H1 (cell line): ENCODE results near the gene MAP7. TPM values are rescaled to one million over a fixed set of nuclear protein-coding genes. Genes with fewer than 3 reads are reported as not detected.

Experiments
- CTCF ChIA-PET: fragments of 300-600 bp; sonication (Branson Sonifier 250); formaldehyde crosslinking; loops from one replicate; lab custom pipeline; 2021; ENCODE audit not compliant: partially characterized antibody; lab: Charles Lee
- POLR2A ChIA-PET: fragments of 300-600 bp; sonication (Branson Sonifier 250); formaldehyde crosslinking; loops from one replicate; lab custom pipeline; 2021; ENCODE audit warnings: inconsistent platforms; ENCODE audit not compliant: partially characterized antibody; lab: Charles Lee
- DNase-seq, 2 experiments: peaks; one replicate each; pipeline versions ENCODE4 v3.0.0 to v3.0.0-alpha.2; 2010 to 2022; ENCODE audit warnings: low spot score in 2 of 2, low read depth in 1 of 2, mixed read lengths in 1 of 2
- FAIRE-seq: peaks from 2 replicates; lab custom pipeline; 2011; peaks lifted over from hg19 to GRCh38; lab: Jason Lieb, UNC
- H2AFZ ChIP-seq: 2 replicates; pipeline ENCODE4 v1.8.1; 2012; ENCODE audit warnings: low read length, inconsistent platforms
- H2AK5ac ChIP-seq: 2 replicates; pipeline ENCODE4 v1.6.1; 2013; ENCODE audit warnings: low read depth, low read length
- H2BK120ac ChIP-seq: replicated peaks from 2 replicates; pipeline ENCODE3; 2013; ENCODE audit warnings: low read depth, low read length, inconsistent platforms
- H2BK12ac ChIP-seq: 2 replicates; pipeline ENCODE4 v1.6.1; 2013; ENCODE audit warnings: low read depth, low read length
- H2BK15ac ChIP-seq: 2 replicates; pipeline ENCODE4 v1.6.1; 2013; ENCODE audit warnings: low read length
- H2BK20ac ChIP-seq: 2 replicates; pipeline ENCODE4 v1.6.1; 2013; ENCODE audit warnings: low read length
- H2BK5ac ChIP-seq: 2 replicates; pipeline ENCODE4 v1.6.1; 2013; ENCODE audit warnings: low read depth, low read length
- H3K14ac ChIP-seq: 2 replicates; pipeline ENCODE4 v1.6.1; 2013; ENCODE audit warnings: inconsistent platforms; ENCODE audit not compliant: insufficient read length
- H3K18ac ChIP-seq: 2 replicates; pipeline ENCODE4 v1.6.1; 2013; ENCODE audit warnings: low read length; ENCODE audit errors: extremely low read depth
- H3K23ac ChIP-seq: 2 replicates; pipeline ENCODE4 v1.6.1; 2013; ENCODE audit warnings: inconsistent platforms; ENCODE audit not compliant: insufficient read length
- H3K23me2 ChIP-seq: 2 replicates; pipeline ENCODE4 v1.6.1; 2013; ENCODE audit warnings: low read depth, low read length
- H3K27ac ChIP-seq: 2 replicates; pipeline ENCODE4 v1.6.1; 2011; ENCODE audit warnings: low read depth, low read length, inconsistent platforms
- H3K27me3 ChIP-seq, 4 experiments: replicated peaks in 1 of 4; 1 replicate in 1 of 4; 2 replicates in 3 of 4; pipeline versions ENCODE4 v1.6.1 to v1.8.1; 2011 to 2013; ENCODE audit warnings: low read length in 3 of 4, mild to moderate bottlenecking in 3 of 4, inconsistent platforms in 2 of 4, mixed read lengths in 2 of 4, moderate library complexity in 1 of 4; ENCODE audit not compliant: control insufficient read depth in 3 of 4, insufficient read depth in 3 of 4; ENCODE audit errors: extremely low read depth in 1 of 4
- H3K36me3 ChIP-seq, 4 experiments: 2 replicates each; pipeline versions ENCODE4 v1.6.1 to v1.8.1; 2011 to 2013; ENCODE audit warnings: mild to moderate bottlenecking in 4 of 4, low read length in 3 of 4, moderate library complexity in 2 of 4, control low read depth in 1 of 4, inconsistent platforms in 1 of 4; ENCODE audit not compliant: insufficient read depth in 4 of 4, control insufficient read depth in 2 of 4
- H3K4ac ChIP-seq: replicated peaks from 2 replicates; pipeline ENCODE3; 2013; ENCODE audit warnings: low read length, low read depth, mixed read lengths, inconsistent platforms; ENCODE audit not compliant: insufficient read length
- H3K4me1 ChIP-seq, 4 experiments: replicated peaks in 1 of 4; 1 replicate in 1 of 4; 2 replicates in 3 of 4; pipeline versions ENCODE4 v1.6.1 to v1.8.1; 2011 to 2013; ENCODE audit warnings: low read length in 3 of 4, inconsistent platforms in 2 of 4, mixed read lengths in 1 of 4; ENCODE audit not compliant: insufficient read depth in 4 of 4, control insufficient read depth in 3 of 4
- H3K4me2 ChIP-seq, 2 experiments: 2 replicates each; pipeline versions ENCODE4 v1.6.1 to v1.8.1; 2011 to 2013; ENCODE audit warnings: low read depth in 2 of 2, low read length in 2 of 2, control low read depth in 1 of 2, inconsistent platforms in 1 of 2, mild to moderate bottlenecking in 1 of 2; ENCODE audit not compliant: insufficient read depth in 1 of 2
- H3K4me3 ChIP-seq, 4 experiments: fragments of 200-600, 300-600 bp in 1 of 4; sonication (generic), shearing (Covaris generic), sonication (Bioruptor Twin) in 1 of 4; 2 replicates each; pipeline versions ENCODE4 v1.5.1 to v1.8.1; 2011 to 2016; ENCODE audit warnings: low read length in 4 of 4, low read depth in 3 of 4, control low read depth in 2 of 4, inconsistent platforms in 2 of 4, mild to moderate bottlenecking in 2 of 4, mixed read lengths in 1 of 4, moderate library complexity in 1 of 4; ENCODE audit not compliant: insufficient read depth in 2 of 4; ENCODE audit errors: extremely low read depth in 1 of 4
- H3K56ac ChIP-seq: replicated peaks from 2 replicates; pipeline ENCODE3; 2013; ENCODE audit warnings: low read depth, mild to moderate bottlenecking, mixed read lengths, low read length, inconsistent platforms; ENCODE audit not compliant: insufficient read length
- H3K79me1 ChIP-seq: 2 replicates; pipeline ENCODE4 v1.6.1; 2013; ENCODE audit warnings: low read depth, low read length, control low read depth
- H3K79me2 ChIP-seq, 2 experiments: 2 replicates each; pipeline versions ENCODE4 v1.6.1 to v1.8.1; 2012 to 2013; ENCODE audit warnings: low read length in 2 of 2, mild to moderate bottlenecking in 2 of 2, inconsistent platforms in 1 of 2; ENCODE audit not compliant: insufficient read depth in 2 of 2, control insufficient read depth in 1 of 2
- H3K9ac ChIP-seq, 4 experiments: replicated peaks in 1 of 4; 1 replicate in 1 of 4; 2 replicates in 3 of 4; pipeline versions ENCODE4 v1.6.1 to v1.8.1; 2011 to 2013; ENCODE audit warnings: low read depth in 3 of 4, low read length in 3 of 4, control low read depth in 2 of 4, mild to moderate bottlenecking in 2 of 4, moderate library complexity in 2 of 4, inconsistent platforms in 1 of 4; ENCODE audit errors: extremely low read depth in 1 of 4
- H3K9me3 ChIP-seq, 2 experiments: 2 replicates each; pipeline versions ENCODE4 v1.6.1 to v1.8.1; 2012 to 2013; ENCODE audit warnings: mild to moderate bottlenecking in 2 of 2, moderate library complexity in 2 of 2, control low read depth in 1 of 2, inconsistent platforms in 1 of 2, low read depth in 1 of 2, low read length in 1 of 2, mixed read lengths in 1 of 2; ENCODE audit not compliant: insufficient read depth in 2 of 2
- H4K20me1 ChIP-seq, 2 experiments: replicated peaks in 1 of 2; 2 replicates each; pipeline versions ENCODE3 to v1.8.1; 2011 to 2013; ENCODE audit warnings: inconsistent platforms in 2 of 2, low read length in 2 of 2, mild to moderate bottlenecking in 1 of 2; ENCODE audit not compliant: insufficient read depth in 2 of 2, control insufficient read depth in 1 of 2
- H4K5ac ChIP-seq: 2 replicates; pipeline ENCODE4 v1.6.1; 2013; ENCODE audit warnings: low read length, low read depth, mixed read lengths, inconsistent platforms; ENCODE audit not compliant: insufficient read length
- H4K8ac ChIP-seq: 2 replicates; pipeline ENCODE4 v1.8.0; 2013; ENCODE audit warnings: mild to moderate bottlenecking, moderate library complexity, low read length, inconsistent platforms; ENCODE audit not compliant: insufficient read depth; ENCODE audit errors: extremely low read depth
- H4K91ac ChIP-seq: replicated peaks from 2 replicates; pipeline ENCODE3; 2013; ENCODE audit warnings: low read length, mixed read lengths, inconsistent platforms; ENCODE audit not compliant: insufficient read length
- ATF2 ChIP-seq: IDR thresholded peaks from 2 replicates; pipeline ENCODE4 v1.6.1; 2012; ENCODE audit warnings: low read length, inconsistent platforms
- BRCA1 ChIP-seq: IDR thresholded peaks from 2 replicates; pipeline ENCODE4 v1.6.1; 2012; ENCODE audit warnings: low read depth, low read length, improper control_type of control experiment
- CBX5 ChIP-seq: fragments of 300-800, 300-1000 bp; sonication (generic); IDR thresholded peaks from 2 replicates; pipeline ENCODE4 v1.7.1; 2016; ENCODE audit warnings: antibody characterized with exemption, low read length, low read depth
- CHD2 ChIP-seq: IDR thresholded peaks from 2 replicates; pipeline ENCODE4 v1.6.1; 2012; ENCODE audit warnings: low read length, improper control_type of control experiment
- E2F6 ChIP-seq: IDR thresholded peaks from 2 replicates; pipeline ENCODE4 v1.6.1; 2012; ENCODE audit warnings: inconsistent platforms
- JUND ChIP-seq: IDR thresholded peaks from 2 replicates; pipeline ENCODE4 v1.6.1; 2011; ENCODE audit warnings: mild to moderate bottlenecking, improper control_type of control experiment, low read length
- KDM1A ChIP-seq: fragments of 200-600, 300-600 bp; sonication (generic); IDR thresholded peaks from 2 replicates; pipeline ENCODE4 v1.7.1; 2016; ENCODE audit warnings: mild to moderate bottlenecking, low read length, borderline replicate concordance
- RAD21 ChIP-seq, 2 experiments: IDR thresholded peaks in 1 of 2; conservative IDR thresholded peaks in 1 of 2; 2 replicates each; pipeline ENCODE4 v1.6.1; 2011; ENCODE audit warnings: low read depth in 2 of 2, low read length in 2 of 2, improper control_type of control experiment in 1 of 2, inconsistent platforms in 1 of 2, mild to moderate bottlenecking in 1 of 2, moderate library complexity in 1 of 2
- RFX5 ChIP-seq: IDR thresholded peaks from 2 replicates; pipeline ENCODE4 v1.6.1; 2011; ENCODE audit warnings: low read depth, low read length, improper control_type of control experiment, borderline replicate concordance
- RXRA ChIP-seq: IDR thresholded peaks from 2 replicates; pipeline ENCODE4 v1.6.1; 2011; ENCODE audit warnings: low read depth, mild to moderate bottlenecking, low read length, moderate library complexity; ENCODE audit not compliant: insufficient read depth
- TEAD4 ChIP-seq: IDR thresholded peaks from 2 replicates; pipeline ENCODE4 v1.6.1; 2012; ENCODE audit warnings: low read depth, low read length, inconsistent platforms, mixed read lengths
- WGBS, 2 experiments: shearing (Covaris generic) in 1 of 2; methylation state at CpG; one replicate each; pipeline versions ENCODE4 v1.1.6 to v1.1.7; 2013 to 2015; ENCODE audit warnings: low lambda C conversion rate in 2 of 2, mixed read lengths in 2 of 2, inconsistent platforms in 1 of 2, low coverage in 1 of 2, missing lambda C conversion rate in 1 of 2; ENCODE audit not compliant: insufficient replicate concordance in 2 of 2, insufficient coverage in 1 of 2, insufficient read length in 1 of 2; ENCODE audit errors: extremely low coverage in 1 of 2, missing lambda C conversion rate in 1 of 2; 5-methylcytosine and 5-hydroxymethylcytosine counted together
- polyA plus RNA-seq, 7 experiments: library from polyadenylated mRNA; depleted of rRNA in 3 of 7; stranded (reverse) in 5 of 7; unstranded in 2 of 7; fragments of >200 nt in 5 of 7; fragments of 200-250 nt in 2 of 7; gene quantifications; 1 replicate in 5 of 7; 2 replicates in 1 of 7; 4 replicates in 1 of 7; pipeline versions ENCODE4 v1.2.1 to v1.2.3, GENCODE V29; 2011 to 2013; ENCODE audit warnings: missing spikeins in 2 of 7, mixed read lengths in 2 of 7
- total RNA-seq: library from RNA; stranded (reverse); fragmentation: NEBNext Ultra II Directional; extraction: Animal tissue kit (Norgen Biotek cat#: 25700); gene quantifications from 2 replicates; pipeline ENCODE4 v1.2.1, GENCODE V29; 2021

The MAP7 gene
- total and polyA plus RNA-seq, 2 of the 8 experiments (the other 6 are each of a cell fraction or from before 2014, with no cell fraction given): 13.5 to 66.9 TPM

GRCh38 chr6:136521427-136521826 is 28.8 kb downstream of the MAP7 start:
- Histone ChIP-seq H2AFZ (no peak overlapping the region), H3K23ac (no peak overlapping the region), H2BK12ac (no peak overlapping the region), H3K27ac (no peak overlapping the region), H3K9ac (no peak overlapping the region), H4K8ac (no peak overlapping the region), H4K5ac (no peak overlapping the region), H3K9me3 (no peaks in the 10 kb centered on the region), H3K14ac (no peak overlapping the region), H4K91ac (no peak overlapping the region), H3K23me2 (peaks cover 1% of the 10 kb centered on the region; the same call in 1 of the 2 replicates), H3K36me3 (no peaks in the 10 kb centered on the region), H4K20me1 (peaks cover 0 to 7% of the 10 kb centered on the region in 2 experiments), H3K4me1 (peaks cover 12 to 23% (median 19%) of the 10 kb centered on the region in 4 experiments), H3K56ac (no peak overlapping the region), H2AK5ac (no peak overlapping the region), H2BK15ac (no peak overlapping the region), H3K79me2 (peaks cover 8 to 95% of the 10 kb centered on the region in 2 experiments; a peak in 3 of 4 replicates), H3K79me1 (peaks cover 16% of the 10 kb centered on the region), H3K4me2 (no peak overlapping the region), H2BK5ac (no peak overlapping the region), H3K18ac (no peak overlapping the region), H3K4ac (no peak overlapping the region), H3K27me3 (no peaks in the 10 kb centered on the region), H2BK20ac (no peak overlapping the region), H3K4me3 (no peak overlapping the region), H2BK120ac (no peak overlapping the region)
- ChIA-PET POLR2A (interaction anchor here (1.0 kb wide), 1 partner anchor 231 kb away, joined by 4 read pairs; the partner anchor contains the start of gene BCLAF1), CTCF (interaction anchor here (0.7 kb wide), 1 partner anchor 28 kb away, joined by 3 read pairs; no protein-coding TSS in a partner anchor)
- 82% methylated on average over 2 of the region's 2 CpGs; no CpG with 5 or more reads in 1 of the 2 experiments for whole genome bisulfite sequencing, 2 experiments
- FAIRE-seq (no peak), DNase-seq (no peak)
- TF ChIP-seq JUND (no peak), RXRA (no peak), ATF2 (no peak), KDM1A (no peak), TEAD4 (no peak), E2F6 (no peak), BRCA1 (no peak), RAD21 (IDR thresholded peaks at IDR 0.05 in 1 of 2, conservative IDR thresholded peaks at IDR 0.05 in 1 of 2; ENCODE audit: low read depth in 2 of 2, low read length in 2 of 2) (no peak), CHD2 (no peak), RFX5 (no peak), CBX5 (no peak)
